Left ventricle myocardium superior (tissue), 1 donor: ENCODE measurements around the gene IL22. TPM values are rescaled to one million over a fixed set of nuclear protein-coding genes. Genes with fewer than 3 reads are reported as not detected.

ENCODE experiments used
- ATAC-seq: fragments of 200-7000 bp; cut with Tn5 transposase; one replicate; pipeline ENCODE4 v1.9.1; 2020; ENCODE audit warnings: mild to moderate bottlenecking, moderate library complexity
- DNase-seq: peaks from one replicate; pipeline ENCODE4 v3.0.0-alpha.2; 2020
- intact Hi-C: fragments of 100-400 bp; cut with micrococcal nuclease; formaldehyde crosslinking; loops from one replicate; pipeline ENCODE4 v1.11.0; 2022
- long read RNA-seq: library from polyadenylated mRNA; unstranded; transcript quantifications from one replicate; pipeline ENCODE4 v2.0.0, GENCODE V29; 2021
- total RNA-seq: library from RNA; stranded (reverse); fragmentation: NEBNext Ultra II Directional; extraction: Animal tissue kit (Norgen Biotek cat#: 25700); gene quantifications from one replicate; pipeline ENCODE4 v1.2.1, GENCODE V29; 2021
- donor health status: DM: no; HTN: yes; CAD: no; lungs with severe emphysema.

Gene IL22
- total RNA-seq: not detected
- long read RNA-seq: 0 reads

- DNase-seq (no peak), ATAC-seq (no peak)
- intact Hi-C loops: no loop called here
These were observed at the start of gene IL22 for GRCh38 chr12:68253504-68253903. Gene IL22 (minus strand): TSS chr12:68253604. CDS start chr12:68253448, 156 bp downstream.

GRCh38 chr12:68297929-68298328 lies 44.5 kb upstream of the IL22 start:
- no peak for DNase-seq
- ATAC-seq: no peak
- intact Hi-C loops: no loop called here

GRCh38 chr12:68294251-68294650 lies 40.8 kb upstream of the IL22 start:
- ATAC-seq (no peak), DNase-seq (no peak)
- intact Hi-C loops: no loop called here

GRCh38 chr12:68293347-68293746 lies 39.9 kb upstream of the IL22 start:
- intact Hi-C loops: no loop called here
- no peak for DNase-seq
- ATAC-seq: no peak

- DNase-seq (no peak), ATAC-seq (no peak)
- intact Hi-C loops: no loop called here
These were observed 38.9 kb upstream of the IL22 start for GRCh38 chr12:68292151-68292943.

GRCh38 chr12:68291396-68292036 lies 38.1 kb upstream of the IL22 start:
- no peak for DNase-seq
- ATAC-seq: no peak
- intact Hi-C loops: no loop called here

GRCh38 chr12:68290126-68290525 lies 36.7 kb upstream of the IL22 start:
- intact Hi-C loops: no loop called here
- ATAC-seq: no peak
- DNase-seq: no peak

GRCh38 chr12:68287106-68287505 lies 33.7 kb upstream of the IL22 start:
- ATAC-seq (no peak), DNase-seq (no peak)
- intact Hi-C loops: no loop called here

- intact Hi-C loops: no loop called here
- DNase-seq (no peak), ATAC-seq (no peak)
These were observed 33.0 kb upstream of the IL22 start for GRCh38 chr12:68286396-68286795.

- intact Hi-C loops: no loop called here
- ATAC-seq: no peak
These were observed 32.1 kb upstream of the IL22 start for GRCh38 chr12:68285541-68285940.

GRCh38 chr12:68281322-68282077 lies 28.1 kb upstream of the IL22 start:
- ATAC-seq (no peak), DNase-seq (no peak)
- intact Hi-C loops: no loop called here

More at GRCh38 chr12:68285541-68285940, 32.1 kb upstream of the IL22 start:
- DNase-seq: no peak

GRCh38 chr12:68280240-68280639 lies 26.8 kb upstream of the IL22 start:
- ATAC-seq: no peak
- no peak for DNase-seq
- intact Hi-C loops: no loop called here

- ATAC-seq: no peak
- DNase-seq: no peak
- intact Hi-C loops: no loop called here
These were observed 26.0 kb upstream of the IL22 start for GRCh38 chr12:68279227-68280054.

- intact Hi-C loops: no loop called here
- DNase-seq: no peak
- no peak for ATAC-seq
These were observed 23.1 kb upstream of the IL22 start for GRCh38 chr12:68276402-68276930.

- DNase-seq: no peak
- no peak for ATAC-seq
- intact Hi-C loops: no loop called here
These were observed 19.3 kb upstream of the IL22 start for GRCh38 chr12:68272732-68273131.

GRCh38 chr12:68271346-68271745 lies 17.9 kb upstream of the IL22 start:
- ATAC-seq (no peak), DNase-seq (no peak)
- intact Hi-C loops: no loop called here

GRCh38 chr12:68270358-68270757 lies 17.0 kb upstream of the IL22 start:
- DNase-seq (no peak), ATAC-seq (no peak)
- intact Hi-C loops: no loop called here

- intact Hi-C loops: no loop called here
- DNase-seq (no peak), ATAC-seq (no peak)
These were observed 16.4 kb upstream of the IL22 start for GRCh38 chr12:68269779-68270178.

GRCh38 chr12:68268967-68269366 lies 15.6 kb upstream of the IL22 start:
- intact Hi-C loops: no loop called here
- ATAC-seq: no peak
- DNase-seq: no peak
